Epidermal melanocyte (primary cell): ENCODE measurements around the gene MYH16.
"Not testable (repeated sequence)": the region's sequence is repeated elsewhere in the genome, so short reads cannot be mapped to it uniquely, and the experiment has no call there.

ENCODE experiments used
- DNase-seq: peaks from one replicate; pipeline ENCODE4 v3.0.0; 2011; ENCODE audit warnings: low spot score; ENCODE audit not compliant: insufficient read length

MYH16 gene

DNA sequence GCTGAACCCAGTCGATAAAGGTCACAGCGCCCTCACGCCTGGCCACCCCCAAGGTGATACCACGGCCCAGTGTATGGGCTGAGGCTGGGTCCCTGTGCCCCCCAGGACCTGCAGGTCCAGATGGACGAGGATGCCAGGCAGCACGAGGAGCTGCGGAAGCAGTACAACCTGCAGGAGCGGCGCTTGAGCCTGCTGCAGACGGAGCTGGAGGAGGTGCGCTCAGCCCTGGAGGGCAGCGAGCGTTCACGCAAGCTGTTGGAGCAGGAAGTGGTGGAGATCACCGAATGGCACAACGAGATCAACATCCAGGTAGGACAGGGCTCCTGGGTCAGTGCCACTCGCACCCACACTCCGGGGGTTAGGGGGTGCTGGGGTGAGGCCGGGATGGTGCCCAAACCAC lies 28.9 kb downstream of the MYH16 start:
- no peak for DNase-seq

DNA sequence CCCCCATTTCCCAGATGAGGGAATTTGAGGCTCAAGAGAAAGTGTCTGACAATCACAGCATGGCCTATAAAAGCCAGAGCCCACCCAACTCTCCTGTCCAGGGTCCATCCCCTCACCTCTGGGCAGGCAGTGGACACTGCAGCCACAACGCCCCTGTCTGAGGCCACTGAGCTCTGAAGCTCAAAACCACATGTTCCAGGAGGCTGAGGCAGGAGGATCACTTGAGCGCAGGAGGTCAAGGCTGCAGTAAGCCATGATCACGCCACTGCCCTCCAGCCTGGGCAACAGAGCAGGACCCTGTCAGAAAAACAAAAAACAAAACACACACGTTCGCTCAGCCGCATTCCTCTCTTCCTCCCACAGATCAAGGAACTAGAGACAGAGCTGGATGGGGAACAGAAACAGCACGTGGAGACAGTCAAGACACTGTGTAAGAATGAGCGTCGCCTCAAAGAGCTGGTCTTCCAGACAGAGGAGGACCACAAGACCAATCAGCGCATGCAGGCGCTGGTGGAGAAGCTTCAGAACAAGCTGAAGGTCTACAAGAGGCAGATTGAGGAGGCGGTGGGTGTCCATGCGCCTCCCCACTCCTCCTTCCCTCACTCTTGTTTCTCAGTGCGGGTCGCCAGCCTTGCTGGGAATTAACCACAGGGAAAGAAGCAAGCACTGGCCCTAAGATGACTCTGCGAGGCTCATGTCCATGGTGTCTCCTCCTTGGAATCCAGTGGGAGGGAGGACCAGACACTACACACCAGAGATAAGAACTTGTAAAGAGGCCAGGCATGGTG lies 33.0 kb downstream of the MYH16 start:
- no peak for DNase-seq

DNA sequence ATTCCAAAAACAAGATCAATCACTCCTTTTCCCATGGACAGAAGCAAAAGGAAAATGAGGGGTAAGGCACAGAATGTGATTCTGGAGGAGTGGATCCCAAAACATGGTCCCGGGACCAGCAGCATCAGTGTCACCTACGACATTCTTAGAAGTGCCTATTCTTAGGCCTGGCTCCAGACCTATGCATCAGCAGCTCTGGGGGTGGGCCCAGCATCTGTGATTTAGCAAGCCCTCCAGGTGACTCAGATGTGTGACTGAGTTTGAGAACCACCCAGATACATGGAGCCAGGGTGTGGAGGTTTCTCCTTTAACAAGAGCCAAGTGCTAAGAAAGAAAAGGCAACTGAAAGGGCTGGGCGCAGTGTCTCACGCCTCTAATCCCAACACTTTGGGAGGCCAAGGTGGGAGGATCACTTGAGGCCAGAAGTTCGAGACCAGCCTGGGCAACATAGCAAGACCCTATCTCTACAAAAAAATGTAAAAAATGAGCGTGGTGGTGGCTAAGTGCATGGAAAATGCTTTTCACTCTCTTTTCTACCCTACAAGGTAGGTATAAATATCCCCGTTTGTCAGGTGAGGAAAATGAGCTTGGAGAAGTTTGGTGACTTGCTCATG lies 35.9 kb downstream of the MYH16 start:
- no peak for DNase-seq

DNA sequence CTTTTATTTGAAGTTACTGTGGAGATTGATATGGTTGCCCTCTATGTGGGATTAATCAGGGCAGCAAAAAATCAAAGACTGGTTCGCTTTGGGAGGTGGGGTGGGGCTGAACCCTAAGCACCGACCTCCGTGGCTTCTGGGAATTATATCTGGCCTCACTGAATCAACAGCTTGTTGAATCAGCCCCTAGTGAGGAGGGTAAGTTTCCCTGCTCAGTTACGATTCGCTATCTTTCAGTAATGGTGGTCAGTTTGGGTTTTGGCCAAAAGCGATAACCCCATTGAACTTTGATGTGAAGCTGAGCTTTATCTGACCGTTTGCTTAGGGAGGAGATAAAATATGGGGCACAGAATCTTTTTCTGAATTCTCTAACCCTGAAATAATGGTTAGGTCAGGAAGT lies 36.5 kb downstream of the MYH16 start:
- no peak for DNase-seq

DNA sequence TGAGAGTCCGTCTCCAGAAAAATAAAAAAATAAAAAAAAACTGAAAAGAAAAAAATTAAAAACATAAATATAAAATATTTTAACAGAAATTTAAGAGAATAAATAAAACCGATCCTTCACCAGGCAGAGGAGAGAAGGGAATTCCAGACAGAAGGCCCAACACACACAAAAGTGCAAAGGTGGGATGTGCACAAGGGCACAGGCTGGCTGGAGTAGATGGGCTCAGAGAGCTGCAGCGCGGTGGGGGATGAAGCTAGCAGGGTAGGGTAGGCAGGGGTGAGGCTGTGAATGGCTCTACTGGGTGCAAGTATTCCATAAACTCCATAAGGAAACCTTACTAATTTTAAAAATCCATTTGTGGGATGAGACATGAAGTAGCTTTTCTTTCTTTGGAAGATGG lies 37.4 kb downstream of the MYH16 start:
- DNase-seq = no peak

DNA sequence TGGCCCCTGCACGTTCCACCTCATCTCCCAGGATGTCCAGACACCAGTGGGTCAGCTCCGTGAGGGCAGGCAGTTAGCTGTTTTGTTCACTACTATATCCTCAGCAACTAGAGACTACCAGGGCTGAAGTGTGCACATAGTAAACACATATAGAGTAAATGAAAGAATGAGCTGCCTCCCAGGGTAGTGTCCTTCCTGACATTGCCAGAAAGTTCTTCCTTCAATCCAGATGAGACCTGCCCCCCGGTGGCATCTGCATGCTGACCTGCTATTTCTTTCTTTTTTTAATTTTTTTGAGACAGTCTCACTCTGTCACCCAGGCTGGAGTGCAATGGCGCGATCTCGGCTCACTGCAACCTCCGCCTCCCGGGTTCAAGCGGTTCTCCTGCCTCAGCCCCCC lies 39.1 kb downstream of the MYH16 start:
- no peak for DNase-seq

DNA sequence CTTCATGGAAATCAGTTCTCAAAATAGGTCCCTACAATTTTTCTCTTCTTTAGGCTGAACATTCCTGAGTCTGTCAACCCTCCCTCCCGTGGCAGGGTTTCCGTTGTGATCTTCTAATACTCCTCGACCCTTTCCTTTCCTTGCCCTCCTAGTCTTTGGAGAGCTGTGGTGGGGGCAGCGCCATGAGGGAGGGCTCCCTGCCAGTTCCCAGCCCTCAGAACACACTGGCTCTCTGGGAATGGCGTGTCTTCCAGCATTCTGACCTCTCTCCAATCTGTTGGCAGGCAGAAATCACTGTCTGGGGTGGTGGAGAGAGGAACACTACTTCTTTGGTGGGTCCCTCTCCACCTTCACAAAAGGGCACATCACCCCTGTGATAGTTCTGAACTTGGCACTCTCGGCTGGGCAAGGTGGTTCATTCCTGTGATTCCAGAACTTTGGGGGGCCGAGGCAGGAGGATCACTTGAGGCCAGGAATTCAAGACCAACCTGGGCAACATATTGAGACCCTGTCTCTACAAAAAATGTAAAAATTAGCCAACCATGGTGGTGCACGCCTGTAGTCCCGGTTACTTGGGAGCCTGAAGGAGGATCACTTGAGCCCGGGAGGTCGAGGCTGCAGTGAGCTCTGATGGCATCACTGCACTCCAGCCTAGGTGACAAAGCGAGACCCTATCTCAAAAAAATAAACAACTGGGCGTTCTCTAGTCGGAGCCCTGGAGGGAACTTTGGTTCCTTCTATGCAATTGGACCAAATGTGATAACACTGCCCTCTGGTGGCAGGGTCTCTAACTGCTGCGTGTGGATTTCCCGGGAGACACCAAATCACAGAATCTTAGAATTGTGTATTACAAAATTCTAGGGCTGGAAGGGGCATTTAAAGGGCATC lies 39.9 kb downstream of the MYH16 start:
- DNase-seq = peak; percentile 81

DNA sequence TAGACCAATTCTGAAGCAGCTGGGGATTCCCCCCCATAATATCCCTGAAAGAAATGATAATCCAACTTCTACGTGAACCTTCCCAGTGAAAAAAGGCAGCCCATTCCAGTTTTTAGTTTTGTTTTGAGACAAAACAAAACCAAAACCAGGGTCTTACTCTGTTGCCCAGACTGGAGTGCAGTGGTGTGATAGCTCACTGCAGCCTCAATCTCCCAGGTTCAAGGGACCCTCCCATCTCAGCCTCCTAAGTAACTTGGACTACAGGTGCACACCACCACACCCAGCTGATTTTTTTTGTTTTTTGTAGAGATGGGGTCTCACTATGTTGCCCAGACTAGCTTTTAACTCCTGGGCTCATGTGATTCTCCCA lies 40.5 kb downstream of the MYH16 start:
- no peak for DNase-seq

DNA sequence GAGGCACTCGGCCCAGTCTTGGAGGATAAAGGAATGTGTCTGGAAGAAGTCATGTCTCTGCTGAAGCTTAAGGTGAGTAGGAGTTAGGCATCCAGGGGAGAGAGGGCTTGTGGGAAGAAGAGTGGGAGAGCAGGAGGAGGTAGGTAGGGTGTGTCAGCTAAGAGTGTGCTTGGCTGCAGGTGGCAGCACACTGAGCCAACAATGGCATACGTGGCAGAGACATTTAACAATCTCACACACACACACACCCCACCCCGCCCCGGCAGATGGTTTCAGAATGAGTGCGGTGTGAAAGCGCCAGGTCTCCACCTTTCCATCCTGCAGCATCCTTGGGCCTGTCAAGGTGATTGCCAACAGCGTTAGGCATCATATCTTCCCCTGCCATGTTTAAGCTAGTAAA lies 41.9 kb downstream of the MYH16 start:
- DNase-seq = no peak

DNA sequence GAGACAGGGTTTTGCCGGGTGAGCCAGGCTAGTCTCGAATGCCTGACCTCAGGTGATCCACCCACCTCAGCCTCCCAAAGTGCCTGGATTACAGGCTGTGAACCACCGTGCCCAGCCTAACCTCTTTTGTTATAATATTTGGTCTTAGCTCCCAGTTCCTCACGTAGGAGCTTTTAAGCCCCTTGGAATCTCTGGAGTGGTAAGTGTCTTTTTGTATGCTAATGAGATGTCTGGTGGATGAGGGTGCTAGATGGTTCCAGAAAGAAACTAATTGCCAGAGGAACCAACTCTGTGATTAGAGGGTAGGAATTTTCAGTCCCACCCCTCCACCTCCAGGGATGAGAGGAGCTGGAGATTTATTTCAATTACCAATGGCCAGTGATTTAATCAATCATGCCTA lies 47.7 kb downstream of the MYH16 start:
- no peak for DNase-seq

DNA sequence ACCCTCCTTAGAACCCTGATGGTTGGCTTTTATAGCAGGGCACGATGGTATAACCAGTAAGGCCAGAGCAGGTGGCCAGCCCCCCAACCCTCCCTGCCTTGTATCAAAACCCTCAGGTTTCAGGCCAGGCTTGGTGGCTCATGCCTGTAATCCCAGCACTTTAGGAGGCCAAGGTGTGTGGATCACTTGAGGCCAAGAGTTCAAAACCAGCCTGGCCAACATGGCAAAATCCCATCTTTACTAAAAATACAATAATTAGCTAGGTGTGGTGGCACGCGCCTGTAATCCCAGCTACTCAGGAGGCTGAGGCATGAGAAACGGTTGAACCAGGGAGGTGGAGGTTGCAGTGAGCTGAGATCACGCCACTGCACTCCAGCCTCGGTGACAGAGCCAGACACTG lies 50.0 kb downstream of the MYH16 start:
- DNase-seq = not testable (repeated sequence)

DNA sequence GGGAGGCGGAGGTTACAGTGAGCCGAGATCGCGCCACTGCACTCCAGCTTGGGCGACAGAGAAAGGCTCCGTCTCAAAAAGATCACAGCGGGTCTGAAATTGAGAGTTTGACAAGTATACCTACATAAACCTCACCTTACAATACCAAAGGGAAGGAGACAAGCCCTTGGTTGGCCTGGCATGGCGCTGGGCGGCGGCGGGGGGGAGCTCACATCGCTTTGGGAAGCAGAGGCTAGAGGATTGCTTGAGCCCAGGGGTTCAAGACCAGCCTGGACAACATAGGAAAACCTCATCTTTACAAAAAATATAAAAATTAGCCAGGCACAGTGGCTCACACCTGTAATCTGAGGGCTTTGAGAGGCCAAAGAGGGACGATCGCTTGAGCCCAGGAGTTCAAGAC lies 51.9 kb downstream of the MYH16 start:
- no peak for DNase-seq

DNA sequence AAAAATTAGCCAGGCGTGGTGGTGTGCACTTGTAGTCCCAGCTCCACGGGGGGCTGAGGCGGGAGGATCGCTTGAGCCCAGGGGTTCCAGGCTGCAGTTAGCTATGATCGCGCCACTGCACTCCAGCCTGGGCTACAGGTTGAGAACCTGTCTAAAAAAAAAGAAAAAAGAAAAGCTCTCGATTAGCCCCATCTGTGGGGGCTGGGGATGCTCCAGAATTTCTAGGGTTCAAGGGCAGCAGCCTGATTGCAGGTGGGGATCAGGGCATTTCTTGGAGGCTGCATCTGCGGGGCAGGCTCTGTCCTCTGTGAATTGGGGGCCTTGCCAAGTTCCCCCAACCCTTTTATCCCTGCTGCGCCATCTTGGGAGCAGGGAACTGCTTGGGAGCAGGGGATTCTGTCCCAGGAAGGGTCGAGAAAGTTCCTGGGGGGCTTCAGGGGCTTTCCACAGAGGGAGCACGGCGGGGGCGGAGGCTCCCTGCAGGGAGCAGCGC lies 52.4 kb downstream of the MYH16 start:
- DNase-seq = no peak

DNA sequence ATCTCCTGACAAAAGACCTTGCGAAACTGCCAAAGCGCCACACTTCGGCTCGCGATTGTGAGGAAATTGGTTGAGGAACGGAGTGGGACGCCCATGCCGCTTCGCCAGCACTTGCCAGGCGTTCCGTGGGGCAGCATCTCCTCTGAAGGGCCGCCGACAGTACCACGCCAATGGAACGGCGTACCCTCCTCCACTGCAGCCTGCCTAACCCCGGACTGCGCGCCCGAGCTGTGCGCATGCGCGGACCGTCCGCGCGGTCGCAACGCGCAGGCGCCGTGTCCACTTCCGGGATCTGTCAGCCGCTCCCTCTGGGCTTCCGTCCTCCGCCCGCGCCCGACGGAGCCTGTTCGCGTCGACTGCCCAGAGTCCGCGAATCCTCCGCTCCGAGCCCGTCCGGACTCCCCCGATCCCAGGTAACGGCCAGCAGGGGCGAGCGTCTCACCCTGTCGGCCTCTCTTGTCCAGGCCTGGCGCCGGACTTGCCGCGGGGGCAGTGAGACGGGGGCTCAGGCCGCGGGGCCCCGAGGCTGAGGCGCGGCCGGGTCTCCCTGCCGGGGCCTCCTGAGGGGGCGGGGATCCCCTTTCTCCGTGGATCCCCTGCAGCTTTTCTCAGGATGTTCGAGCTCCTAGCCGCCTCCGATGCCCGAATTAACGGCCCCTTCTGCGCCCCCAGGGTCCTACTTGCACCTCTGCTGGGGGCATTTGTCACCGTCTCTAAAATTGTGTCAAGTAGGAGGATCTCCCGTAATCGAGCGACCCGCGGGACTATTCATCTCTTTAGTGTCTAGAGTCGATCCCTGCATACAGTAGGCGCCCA lies 53.2 kb downstream of the MYH16 start, which contains the start of gene ARPC1A:
TSS of gene ARPC1A (plus strand) at position 307 of the 816 bp plus-strand sequence. CDS start 7,456 bp downstream, outside the sequence.
- DNase-seq = peak; percentile 89

DNA sequence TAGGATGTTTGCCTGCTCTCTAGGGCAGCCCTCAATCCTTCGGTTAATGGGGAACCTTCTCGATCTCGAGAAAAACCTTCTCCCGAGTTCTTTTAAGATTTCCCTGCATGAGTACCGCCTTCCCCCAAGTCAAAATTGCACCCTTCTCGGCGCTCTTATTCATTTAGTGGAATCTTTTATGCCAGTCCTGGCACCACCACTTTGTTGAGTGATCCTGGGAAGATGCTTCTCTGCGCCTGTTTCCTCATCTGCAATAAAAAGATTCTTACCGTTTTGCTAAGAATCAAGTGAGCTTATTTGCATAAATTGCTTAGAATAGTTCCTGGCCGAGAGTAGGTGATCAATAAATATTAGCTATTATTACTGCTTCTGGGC lies 53.8 kb downstream of the MYH16 start:
- DNase-seq = no peak

DNA sequence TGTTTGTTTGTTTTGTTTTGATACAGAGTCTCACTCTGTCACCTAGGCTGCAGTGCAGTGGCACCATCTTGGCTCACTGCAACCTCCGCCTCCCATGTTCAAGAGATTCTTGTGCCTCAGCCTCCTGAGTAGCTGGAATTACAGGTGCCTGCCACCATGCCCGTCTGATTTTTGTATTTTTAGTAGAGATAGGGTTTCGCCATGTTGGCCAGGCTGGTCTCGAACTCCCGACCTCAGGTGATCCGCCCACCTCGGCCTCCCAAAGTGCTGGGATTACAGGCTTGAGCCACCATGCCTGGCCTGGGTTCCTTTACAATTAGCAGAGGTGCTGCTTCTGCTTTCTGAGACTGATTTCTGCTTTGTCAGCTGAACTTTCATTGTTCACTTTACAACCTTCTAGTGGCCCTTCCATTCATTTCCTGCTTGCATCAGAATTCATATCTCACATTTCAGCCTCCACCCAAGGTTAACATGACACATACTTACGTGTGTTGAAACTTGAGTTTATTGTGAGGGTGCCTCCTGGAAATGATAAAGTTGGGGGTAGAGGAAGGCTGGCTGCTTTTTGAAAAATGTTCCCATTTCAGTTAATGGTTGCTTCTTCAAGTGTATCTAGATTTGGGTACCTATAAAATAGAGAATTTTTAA lies 57.8 kb downstream of the MYH16 start:
- not testable (repeated sequence) for DNase-seq

DNA sequence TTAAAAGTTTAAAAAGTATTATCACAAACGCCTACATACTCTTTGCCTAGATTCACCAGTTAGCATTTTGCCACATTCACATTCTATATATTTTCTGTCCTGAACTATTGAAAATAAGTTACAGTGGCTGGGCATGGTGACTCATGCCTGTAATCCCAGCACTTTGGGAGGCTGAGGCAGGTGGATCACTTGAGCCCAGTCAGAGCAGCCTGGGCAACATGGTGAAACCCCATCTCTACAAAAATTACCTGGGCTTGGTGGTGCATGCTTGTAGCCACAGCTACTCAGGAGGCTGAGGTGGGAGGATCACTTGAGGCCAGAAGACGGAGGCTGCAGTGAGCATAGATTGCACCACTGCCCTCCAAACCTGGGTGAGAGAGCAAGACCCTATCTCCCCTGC lies 58.4 kb downstream of the MYH16 start:
- no peak for DNase-seq

DNA sequence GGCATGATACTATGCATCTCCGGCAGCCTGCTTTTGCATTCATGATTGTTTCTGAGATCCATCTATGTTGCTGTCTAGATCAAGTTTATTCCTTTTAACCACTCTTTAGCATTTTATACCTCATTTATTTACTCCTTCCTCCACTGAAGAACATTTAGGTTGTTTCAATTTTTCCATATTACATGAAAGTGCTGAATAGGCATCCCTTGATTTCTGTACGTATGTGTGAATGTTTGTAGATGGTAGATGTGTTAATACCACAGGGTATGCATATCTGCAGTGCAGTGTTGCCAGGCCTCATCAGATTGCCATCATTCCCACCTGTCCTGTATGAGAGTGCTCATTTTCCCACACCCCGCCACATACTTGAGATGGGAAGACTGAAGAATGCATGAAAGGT lies 67.0 kb downstream of the MYH16 start:
- no peak for DNase-seq

DNA sequence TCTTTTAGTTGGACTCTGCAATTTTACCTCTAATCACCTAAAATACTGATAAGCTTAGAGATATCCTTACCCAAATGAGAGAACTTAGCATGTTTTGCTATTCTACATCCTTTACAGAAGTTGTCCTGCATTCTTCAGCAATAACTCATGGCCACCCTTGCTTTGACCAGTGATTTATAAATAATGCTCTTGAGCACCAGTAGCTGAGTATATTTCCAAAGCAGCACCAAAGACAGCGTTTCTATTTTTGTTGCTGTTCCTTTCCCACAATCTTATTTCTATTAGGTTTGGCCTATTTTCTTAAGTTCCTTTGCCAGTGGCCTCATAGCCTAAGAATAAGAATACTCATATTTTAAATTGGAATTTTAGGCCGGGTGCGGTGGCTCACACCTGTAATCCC lies 68.0 kb downstream of the MYH16 start:
- no peak for DNase-seq

DNA sequence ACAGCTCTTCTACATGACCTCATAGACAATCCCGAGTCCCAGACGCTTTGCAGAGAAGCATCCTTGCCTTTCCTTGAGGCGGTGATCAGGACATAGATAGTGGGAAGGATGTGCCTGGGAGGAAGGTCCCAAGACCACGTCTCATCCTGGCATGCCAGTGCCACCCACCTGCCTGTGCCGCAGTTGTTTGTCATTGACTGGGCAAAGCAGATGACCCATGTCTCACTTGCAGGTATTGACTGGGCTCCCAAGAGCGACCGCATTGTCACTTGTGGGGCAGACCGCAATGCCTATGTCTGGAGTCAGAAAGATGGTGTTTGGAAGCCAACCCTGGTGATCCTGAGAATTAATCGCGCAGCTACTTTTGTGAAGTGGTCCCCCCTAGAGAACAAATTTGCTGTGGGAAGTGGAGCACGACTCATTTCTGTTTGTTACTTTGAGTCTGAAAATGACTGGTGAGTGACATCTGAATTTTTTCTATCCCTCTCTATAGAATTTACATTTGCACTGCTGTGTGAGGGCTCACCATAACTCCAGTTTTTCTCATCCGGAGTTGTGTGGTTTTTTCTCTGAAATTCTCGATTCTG lies 71.5 kb downstream of the MYH16 start:
- DNase-seq = no peak
